GM18951 (cell line): ENCODE measurements around the gene MEPE.
"Not testable (repeated sequence)": the region's sequence is repeated elsewhere in the genome, so short reads cannot be mapped to it uniquely, and the experiment has no call there.

Experiments used
- POLR2A ChIP-seq: IDR thresholded peaks from 4 replicates; pipeline ENCODE4 v1.6.1; 2011; ENCODE audit warnings: mild to moderate bottlenecking; ENCODE audit not compliant: insufficient read length, insufficient read depth; ENCODE audit errors: extremely low read depth
- in situ Hi-C: fragments of 300-500 bp; cut with MboI; formaldehyde crosslinking; loops from one replicate; pipeline ENCODE4 v1.12.0; 2022; ENCODE audit warnings: low sequenced_read_pairs, mixed read lengths, inconsistent platforms; ENCODE audit not compliant: unreplicated experiment

MEPE gene

DNA sequence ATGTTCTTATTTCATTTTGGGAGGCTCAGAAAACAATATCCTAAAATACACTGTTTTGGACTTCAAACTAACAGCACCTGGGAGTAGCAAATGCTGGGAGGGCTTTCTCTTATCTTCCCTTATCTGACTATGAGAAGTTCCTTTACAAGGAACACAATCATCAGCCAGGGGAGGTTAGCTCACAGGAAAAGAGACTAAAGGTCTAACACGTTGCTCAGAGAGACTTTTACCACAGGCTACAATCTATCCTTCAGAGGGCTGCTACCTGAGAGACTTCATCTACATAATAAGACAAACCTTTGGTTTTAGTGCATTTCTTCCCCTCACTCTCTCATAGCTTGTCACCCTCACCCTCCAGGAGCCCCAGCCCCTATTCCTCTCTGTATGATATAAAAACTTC, 35.8 kb downstream of the MEPE start:
- no peak for TF ChIP-seq POLR2A
- in situ Hi-C loops: loop anchor here (25.0 kb wide), 1 partner anchor 644 kb away; the partner anchor contains the start of gene PYURF

GRCh38 chr4:87872028-87872427, 39.3 kb downstream of the MEPE start:
- no peak for TF ChIP-seq POLR2A

GRCh38 chr4:87875191-87875590, 42.4 kb downstream of the MEPE start:
- TF ChIP-seq POLR2A: no peak
- in situ Hi-C loops: no loop called here

More at GRCh38 chr4:87872028-87872427, 39.3 kb downstream of the MEPE start:
- in situ Hi-C loops: loop anchor here (25.0 kb wide), 1 partner anchor 640 kb away; the partner anchor contains the start of gene PYURF

- TF ChIP-seq POLR2A: no peak
- in situ Hi-C loops: no loop called here
These were observed 47.3 kb downstream of the MEPE start for GRCh38 chr4:87880106-87880505.

DNA sequence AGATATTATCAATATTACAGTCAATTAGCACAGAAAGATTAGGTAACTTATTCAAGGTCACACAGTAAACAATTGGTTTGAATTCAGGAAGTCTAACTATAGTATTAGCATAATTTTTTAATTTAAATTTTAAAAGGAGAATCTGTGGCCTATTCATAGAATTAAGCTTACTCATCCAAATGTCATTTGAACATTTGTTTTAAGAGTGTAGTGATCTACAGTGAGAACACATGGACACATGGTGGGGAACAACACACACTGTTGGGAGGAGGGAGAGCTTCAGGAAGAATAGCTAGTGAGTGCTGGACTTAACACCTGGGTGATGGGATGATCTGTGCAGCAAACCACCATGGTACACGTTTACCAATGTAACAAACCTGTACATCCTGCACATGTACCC, 48.3 kb downstream of the MEPE start:
- no peak for TF ChIP-seq POLR2A

GRCh38 chr4:87882321-87882720, 49.6 kb downstream of the MEPE start:
- TF ChIP-seq POLR2A: no peak
- in situ Hi-C loops: no loop called here

More for the DNA sequence above, 48.3 kb downstream of the MEPE start:
- in situ Hi-C loops: no loop called here

DNA sequence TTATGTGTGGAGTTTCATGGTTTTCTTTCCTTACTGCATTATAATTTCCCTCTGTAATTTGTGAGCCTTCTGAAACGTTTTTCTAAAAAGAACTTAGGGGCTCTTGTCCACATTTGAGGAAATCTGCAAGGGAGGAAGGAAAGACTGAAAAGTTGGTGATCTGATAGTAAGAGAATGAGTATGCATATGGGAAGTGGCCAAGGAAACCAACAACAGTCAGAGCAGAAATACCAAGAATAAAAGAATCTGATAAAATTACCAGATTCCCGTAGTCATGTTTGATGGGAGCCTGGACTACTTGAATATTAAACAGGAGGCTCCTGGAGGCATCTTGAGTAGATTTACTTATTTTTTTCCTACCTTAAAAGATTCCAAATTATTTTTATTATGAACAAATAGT, 50.1 kb downstream of the MEPE start:
- TF ChIP-seq POLR2A: no peak
- in situ Hi-C loops: no loop called here

- no peak for TF ChIP-seq POLR2A
- in situ Hi-C loops: no loop called here
These were observed 52.3 kb downstream of the MEPE start for GRCh38 chr4:87884976-87885549.

- in situ Hi-C loops: no loop called here
- TF ChIP-seq POLR2A: no peak
These were observed 53.3 kb downstream of the MEPE start for GRCh38 chr4:87886083-87886482.

- in situ Hi-C loops: not testable (repeated sequence)
These were observed 58.0 kb downstream of the MEPE start for GRCh38 chr4:87890753-87891152.

- in situ Hi-C loops: no loop called here
- no peak for TF ChIP-seq POLR2A
These were observed 63.3 kb downstream of the MEPE start for GRCh38 chr4:87895964-87896621.
